GM21360 (cell line): Measurements from ENCODE around the gene LEUTX.
"Not testable (repeated sequence)": the region's sequence is repeated elsewhere in the genome, so short reads cannot be mapped to it uniquely, and the experiment has no call there.

ENCODE experiments used
- ATAC-seq: cut with Tn5 transposase; IDR thresholded peaks from one replicate; pipeline ENCODE4 v1.9.1; 2021; ENCODE audit warnings: mild to moderate bottlenecking, moderate library complexity; ENCODE audit not compliant: unreplicated experiment

The LEUTX gene, protein sequence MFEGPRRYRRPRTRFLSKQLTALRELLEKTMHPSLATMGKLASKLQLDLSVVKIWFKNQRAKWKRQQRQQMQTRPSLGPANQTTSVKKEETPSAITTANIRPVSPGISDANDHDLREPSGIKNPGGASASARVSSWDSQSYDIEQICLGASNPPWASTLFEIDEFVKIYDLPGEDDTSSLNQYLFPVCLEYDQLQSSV

DNA sequence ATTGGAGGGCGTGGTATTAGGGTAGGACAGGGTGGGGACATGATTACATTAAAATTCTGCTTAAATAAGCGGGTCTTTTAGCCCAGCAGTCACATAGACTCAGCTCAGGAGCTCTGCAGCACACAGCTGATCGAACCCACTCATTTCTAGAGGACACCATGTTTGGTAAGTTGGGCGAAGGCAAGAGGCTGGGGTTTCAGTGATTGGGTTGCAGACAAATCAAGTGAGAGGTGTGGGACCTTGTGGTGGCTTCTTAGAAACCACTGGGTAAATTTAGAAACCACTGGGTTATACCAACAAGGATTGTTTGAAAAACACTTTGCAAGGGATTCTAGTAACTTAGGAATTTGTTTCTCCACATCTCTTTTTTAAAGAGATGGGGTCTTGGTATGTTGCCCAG lies at the start of gene LEUTX:
TSS of gene LEUTX (plus strand) at position 92 of the 400 bp plus-strand sequence. CDS start at position 159, 67 bp downstream.
- ATAC-seq, result no peak

DNA sequence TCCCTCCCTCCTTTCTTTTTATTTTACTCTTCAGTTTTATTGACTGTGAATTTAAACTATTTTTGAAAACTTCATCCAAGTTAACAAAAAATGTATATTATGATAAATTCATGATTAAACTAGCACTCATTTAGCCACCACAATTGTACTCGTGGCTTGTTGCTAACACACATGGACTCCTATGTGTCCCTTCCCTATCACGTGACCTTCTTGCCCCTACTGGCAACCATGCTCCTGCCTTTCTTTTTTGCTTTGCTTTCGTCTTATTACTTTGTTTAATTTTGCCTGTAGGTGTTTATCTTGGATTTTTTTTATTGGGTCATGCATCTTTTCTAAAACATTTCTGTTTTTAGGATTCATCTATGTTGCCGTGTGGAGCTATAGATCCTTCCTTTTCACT lies 49.1 kb upstream of the LEUTX start:
- ATAC-seq, result no peak

DNA sequence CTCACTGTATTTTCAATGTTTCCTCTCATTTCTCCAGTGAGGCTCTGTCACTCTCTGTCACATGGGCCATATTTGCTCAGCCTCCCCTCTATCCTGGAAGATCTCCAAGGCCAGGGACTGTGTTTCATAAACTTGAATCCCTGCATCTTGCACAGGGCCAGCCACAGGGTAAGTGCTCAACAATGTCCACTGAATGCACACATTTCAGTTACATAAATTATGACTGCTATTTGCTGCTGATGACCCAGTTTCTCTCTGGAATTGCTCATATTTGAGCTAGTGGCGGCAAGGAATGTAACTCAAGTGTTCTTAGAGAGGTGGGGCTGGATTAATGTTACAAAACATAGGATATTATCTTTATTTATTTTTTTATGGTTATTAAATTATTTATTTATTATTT lies 47.0 kb upstream of the LEUTX start:
- ATAC-seq, result no peak

DNA sequence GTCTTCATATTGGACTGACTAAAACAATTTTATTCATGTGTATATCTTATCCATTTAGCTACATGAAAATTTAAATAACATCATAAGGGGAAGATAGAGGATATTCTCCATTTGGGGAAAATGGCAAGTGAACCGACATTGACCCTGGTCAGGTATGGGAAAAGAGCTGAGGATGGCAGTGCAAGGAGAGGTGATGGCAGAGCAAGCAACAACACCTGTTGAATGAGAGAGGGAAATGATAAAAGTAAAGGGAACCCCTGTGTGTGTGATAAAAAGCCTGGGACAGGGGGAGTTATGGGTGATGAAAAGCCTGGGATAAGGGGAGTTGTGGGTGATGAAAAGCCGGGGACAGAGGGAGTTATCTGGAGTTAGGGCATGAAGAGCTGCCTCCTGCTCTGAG lies 44.8 kb upstream of the LEUTX start:
- ATAC-seq, result no peak

DNA sequence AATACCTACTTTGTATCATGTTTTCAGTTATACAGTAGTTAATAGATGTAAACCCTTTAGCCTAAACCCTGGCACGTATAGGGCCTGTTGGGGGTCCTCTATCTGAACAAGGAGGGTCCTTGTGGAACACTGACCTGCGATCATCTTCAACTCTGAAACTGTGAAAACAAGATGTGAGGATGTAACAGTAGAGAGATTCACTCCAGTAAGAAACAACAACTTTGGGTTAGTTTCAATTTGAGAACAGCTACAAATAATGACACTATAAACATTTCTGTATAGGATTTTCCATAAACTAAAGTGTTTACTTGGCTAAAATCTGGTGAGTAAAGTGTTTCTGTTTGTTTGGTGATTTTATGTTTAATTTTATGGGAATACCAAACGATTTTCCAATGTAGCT lies 43.0 kb upstream of the LEUTX start:
- no peak for ATAC-seq

DNA sequence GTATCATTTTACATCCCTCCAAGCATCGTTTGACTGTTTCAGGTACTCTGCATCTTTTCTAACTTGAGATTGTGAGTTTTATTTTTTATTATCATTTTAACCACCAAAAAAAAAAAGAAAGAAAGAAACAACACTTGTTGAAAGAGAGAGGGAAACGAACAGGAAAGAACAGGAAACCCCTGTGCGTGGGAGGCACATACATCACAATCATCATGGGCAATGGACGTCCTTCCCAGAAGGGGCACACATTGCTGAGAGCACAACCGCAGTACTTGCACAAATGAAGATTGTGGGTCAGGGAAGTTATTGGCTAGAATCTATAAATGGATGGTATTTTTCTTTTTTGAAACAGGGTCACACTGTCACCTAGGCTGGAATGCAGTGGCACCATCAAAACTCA lies 42.6 kb upstream of the LEUTX start:
- ATAC-seq, result no peak

DNA sequence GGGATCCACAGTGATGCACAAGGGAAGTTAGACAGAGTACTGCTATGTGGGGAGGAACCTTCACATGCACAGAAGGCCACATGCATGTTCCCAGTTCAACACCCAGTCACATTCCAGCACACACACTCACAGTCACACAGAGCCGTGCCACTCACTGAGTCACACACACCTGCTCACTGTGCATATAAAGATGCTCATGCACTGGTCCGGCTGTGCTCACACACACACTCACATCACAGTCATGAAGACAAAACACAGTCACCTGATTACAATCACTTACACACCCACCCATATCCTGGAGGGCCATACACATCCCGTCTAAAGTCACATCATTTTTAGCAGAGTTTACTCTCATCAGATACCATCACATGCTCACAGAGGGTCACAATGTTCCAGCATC lies 41.3 kb upstream of the LEUTX start:
- no peak for ATAC-seq

DNA sequence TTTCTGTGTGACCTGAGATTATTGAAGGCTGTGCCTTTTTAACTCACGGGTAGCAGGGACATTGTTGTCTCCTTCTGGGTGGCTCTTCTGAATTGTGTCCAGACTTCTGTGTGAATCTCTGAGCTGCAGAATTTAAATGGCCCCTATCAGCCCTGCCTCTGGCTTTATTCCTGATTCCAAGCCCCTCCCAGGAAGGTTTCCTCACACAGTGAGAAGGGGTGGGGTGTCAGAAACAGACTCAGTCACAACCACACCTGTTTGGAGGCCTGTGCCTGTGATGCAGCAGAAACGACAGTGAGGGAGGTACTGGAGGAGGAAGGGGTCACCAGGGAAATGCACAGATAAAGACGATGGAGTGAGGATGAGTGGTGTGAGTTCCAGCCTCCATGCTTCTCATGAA lies 40.8 kb upstream of the LEUTX start, which contains the start of gene CLC:
TSS of gene CLC (minus strand) at position 139 of the 400 bp plus-strand sequence. CDS start at position 62, 77 bp downstream.
- ATAC-seq, result no peak

DNA sequence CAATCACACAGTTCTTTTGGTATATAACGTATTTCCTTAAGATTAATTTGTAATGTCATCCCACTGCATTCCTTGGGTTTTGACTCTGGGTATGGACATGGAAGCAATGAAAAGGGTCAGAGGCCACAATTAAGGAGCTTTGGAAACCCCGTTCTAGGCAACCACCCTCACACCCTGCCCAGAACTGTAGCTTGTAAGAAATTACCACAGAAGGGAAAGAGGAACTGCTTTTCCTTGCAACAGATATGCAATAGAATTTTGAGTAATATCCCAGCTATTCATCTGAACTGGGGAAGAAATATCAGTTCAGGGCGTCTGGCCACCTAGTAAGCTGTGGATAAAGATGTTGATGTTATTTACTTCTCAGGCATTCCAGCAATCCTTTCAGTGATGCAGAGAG lies 39.8 kb upstream of the LEUTX start:
- ATAC-seq, result no peak

DNA sequence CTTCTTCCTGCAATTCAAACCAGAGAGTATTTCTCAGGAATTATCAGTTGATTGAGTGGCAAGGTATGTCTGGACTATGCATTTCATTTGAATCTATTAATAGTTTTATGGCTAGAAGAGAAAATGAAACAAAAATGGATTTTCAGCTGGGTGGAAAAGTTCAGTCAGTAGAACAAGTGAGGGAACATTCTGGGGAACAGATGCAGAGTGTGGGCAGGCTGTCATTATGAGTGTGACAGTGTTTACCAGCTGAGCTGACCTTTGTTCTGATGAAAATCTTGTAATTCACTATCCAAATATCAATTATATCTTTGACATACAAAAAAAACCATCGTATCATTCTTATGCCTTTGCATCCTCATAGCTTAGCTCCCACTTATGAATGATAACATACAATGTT lies 38.3 kb upstream of the LEUTX start:
- no peak for ATAC-seq

DNA sequence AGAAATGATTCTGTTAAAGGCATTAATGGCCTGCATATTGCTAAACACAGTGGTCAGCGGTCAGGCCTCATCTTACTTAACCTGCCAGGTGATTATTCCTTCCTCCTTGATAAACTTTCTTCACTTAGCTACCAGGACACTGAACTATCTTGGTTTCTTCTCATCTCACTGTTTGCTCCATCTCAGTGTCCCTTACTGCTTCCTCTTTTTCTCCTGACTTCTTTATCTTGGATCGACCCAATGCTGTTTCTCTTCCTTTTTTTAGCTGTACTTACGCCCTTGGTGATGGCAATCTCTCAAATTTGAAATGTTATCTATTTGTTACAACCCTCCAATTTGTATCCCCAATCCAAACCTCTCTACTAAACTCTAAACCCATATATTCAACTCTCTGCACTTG lies 33.0 kb upstream of the LEUTX start:
- no peak for ATAC-seq

DNA sequence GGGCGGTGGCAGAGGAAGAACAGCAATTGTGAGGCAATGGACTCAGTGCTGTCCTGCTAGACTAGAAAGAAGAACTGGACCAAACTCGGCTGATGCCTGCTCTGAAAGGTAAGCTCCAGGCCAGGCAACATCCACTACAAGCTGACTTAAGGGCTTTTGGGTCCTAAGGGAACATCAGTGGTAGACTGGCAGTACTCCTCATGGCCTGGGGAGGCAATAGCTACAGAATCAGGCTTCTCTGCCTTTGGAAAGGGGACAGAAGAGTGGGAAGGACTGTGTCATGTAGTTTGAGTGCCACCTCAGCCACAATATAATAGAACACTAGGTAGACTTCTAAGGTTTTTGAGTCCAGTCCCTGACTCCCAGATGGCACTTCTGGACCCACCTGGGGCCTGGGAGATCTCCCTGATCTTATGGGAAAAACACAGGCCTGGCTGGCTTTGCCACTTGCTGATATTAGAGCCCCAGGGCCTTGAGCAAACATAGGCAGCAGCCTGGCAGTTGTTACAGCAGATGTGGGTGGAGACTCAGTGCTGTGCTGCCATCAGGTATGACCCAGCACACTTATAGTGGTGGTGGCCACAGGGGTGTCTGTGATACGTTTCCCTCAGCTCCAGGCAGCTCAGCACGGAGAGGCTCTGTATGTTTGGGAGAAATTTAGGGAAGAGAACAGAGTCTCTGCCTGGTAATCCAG lies 31.7 kb upstream of the LEUTX start:
- ATAC-seq, result no peak

DNA sequence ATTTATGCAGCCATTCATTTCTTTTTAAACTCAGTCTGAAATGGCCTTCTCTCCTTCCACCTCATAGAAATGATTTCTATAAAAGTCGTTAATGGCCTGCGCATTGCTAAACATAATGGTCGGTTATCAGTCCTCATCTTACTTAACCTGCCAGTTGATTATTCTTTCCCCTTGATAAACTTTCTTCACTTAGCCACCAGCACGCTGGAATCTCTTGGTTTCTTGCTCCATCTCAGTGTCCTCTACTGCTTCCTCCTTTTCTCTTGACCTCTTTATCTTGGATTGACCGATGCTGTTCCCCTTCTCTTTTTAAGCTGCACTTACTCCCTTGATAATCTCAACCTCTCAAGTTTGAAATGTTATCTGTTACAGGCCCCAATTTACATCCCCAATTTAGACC lies 28.7 kb upstream of the LEUTX start:
- no peak for ATAC-seq

DNA sequence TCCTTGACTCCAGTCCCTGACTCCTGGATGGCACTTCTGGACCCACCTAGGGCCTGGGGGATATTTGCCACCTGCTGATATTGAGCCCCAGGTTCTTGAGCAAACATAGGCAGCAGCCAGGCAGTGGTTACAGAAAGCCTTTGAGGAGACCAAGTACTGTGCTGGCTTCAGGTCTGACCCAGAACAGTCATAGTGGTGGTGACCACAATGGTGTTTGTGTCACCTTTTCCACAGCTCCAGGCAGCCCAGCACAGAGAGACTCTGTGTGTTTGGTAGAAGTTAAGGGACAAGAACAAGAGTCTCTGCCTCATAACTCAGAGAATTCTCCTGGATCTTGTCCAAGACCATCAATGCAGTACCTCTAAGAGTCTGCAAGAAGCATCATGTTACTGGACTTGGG lies 26.3 kb upstream of the LEUTX start:
- no peak for ATAC-seq

DNA sequence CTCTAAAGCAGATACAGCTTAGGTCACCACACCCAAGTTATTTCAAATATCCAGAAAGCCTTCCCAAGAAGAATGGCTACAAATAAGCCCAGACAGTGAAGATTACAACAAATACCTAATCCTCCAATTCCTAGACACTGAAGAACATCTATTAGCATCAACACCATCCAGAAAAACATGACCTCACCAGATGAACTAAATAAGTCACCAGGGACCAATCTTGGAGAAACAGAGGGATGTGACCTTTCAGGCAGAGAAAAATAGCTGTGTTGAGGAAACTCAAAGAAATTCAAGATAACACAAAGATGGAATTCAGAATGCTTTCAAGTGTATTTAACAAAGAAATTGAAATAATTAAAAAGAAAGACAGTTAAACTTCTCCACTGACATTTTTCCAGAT lies 25.9 kb upstream of the LEUTX start:
- no peak for ATAC-seq

DNA sequence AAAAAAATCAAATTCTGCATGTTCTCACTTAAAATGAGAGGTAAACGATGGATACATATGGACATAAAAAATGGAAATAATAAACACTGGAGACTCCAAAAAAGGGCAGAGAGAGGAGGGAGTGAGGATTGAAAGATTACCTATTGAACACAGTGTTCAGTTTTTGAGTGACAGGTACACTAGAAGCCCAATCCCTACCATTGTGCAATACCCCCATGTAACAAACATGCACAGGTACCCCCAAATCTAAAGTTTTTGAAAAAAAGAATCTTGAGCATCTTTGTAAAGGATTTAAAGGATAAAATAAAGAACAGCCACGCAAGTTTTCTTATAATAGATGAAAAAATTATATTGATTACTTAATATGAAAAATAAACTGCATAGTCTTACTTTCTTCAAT lies 24.1 kb upstream of the LEUTX start:
- no peak for ATAC-seq

DNA sequence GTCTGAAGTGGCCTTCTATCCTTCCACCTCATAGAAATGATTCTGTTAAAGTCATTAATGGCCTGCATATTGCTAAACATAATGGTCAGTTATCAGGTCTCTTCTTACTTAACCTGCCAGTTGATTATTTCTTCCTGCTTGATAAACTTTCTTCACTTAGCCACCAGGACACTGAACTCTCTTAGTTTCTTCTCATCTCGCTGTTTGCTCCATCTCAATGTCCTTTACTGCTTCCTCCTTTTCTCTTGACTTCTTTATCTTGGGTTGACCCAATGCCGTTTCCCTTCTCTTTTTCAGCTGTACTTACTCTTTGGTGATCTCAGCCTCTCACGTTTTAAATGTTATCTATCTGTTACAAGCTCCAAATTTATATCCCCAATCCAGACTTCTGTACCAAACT lies 23.7 kb upstream of the LEUTX start:
- ATAC-seq, result no peak

DNA sequence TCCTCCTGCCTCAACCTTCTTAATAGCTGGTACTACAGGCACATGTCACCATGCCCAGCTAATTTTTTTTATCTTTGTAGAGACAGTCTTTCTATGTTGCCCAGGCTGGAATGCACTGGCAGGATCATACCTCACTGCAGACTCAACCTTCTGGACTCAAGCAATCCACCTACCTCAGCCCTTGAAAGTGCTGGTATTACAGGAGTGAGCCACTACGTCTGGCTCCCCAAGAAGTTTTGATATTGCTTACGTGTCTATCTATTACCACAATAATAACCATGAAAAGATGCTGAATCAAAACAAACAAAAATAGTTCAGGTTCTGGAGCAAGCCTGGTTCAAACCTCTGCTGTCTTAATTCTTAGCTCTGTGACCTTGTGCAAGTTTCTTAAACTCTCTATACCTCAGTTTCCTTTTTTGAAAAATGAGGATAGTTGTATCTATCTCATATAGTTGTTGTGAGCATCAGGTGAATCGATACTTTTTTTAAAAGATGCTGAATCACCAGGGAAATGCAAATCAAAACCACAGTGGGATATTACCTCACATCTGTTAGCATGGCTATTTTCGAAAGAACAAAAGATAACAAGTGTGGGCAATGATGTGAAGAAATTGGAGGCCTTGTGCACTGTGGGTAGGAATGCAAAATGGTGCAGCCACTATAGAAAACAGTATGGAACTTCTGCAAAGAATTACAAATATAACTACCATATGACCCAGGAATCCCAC lies 19.0 kb upstream of the LEUTX start:
- no peak for ATAC-seq

DNA sequence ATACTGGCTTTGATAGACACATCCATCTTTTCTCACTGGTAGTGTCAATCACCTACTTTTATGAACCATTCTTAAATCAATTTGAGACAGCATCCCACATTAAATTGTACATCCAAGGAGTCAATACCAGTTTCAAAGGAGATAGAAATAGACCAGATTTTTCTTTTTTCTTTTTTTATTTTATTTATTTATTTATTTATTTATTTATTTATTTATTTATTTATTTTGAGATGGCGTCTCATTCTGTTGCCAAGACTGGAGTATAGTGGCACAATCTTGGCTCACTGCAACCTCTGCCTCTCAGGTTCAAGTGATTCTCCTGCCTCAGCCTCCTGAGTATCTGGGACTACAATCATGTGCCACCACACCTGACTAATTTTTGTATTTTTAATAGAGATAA lies 16.8 kb upstream of the LEUTX start:
- ATAC-seq, result not testable (repeated sequence)

DNA sequence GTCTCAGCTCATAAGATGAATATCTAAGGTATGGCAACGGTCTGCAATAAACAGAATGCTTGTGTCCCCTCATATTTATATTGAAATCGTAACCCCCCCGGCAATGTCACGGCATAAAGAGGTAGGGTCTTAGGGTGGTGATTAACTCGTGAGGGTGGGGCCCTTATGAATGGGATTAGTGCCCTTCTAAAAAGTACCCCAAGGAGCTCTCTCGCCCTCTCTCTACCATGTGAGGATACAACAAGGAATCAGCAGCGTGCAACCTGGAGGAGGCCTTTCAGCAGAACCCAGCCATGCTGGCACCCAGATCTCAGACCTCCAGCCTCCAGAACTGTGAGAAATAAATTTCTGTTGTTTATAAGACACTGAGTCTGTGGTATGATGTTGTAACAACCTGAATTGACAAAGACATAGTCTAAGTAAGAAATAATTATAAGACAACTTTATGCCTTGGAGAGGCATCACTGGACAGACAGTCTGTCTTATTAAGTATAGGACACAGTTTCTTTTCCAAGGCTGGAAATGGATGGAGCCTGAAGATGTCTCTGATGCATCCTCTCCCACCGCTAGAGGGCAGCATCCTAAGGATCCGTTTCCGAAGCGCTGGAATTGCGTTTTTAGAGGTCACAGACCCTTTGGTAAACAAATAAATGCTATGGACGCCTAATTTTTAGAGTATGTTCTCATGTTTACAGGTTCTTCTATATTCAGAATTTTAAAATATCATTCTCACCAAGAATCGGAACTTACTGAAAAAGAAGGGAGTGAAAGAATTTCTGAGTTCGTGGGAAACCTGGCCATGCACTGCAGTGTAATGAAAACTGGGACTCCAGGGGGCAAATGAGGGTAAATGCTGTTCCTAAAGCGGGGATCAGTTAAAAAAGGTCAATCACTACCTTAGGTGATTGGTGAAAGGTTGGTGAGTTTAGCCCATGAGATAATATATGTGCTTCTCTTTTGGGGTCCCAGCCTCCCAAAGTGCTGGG lies 13.3 kb upstream of the LEUTX start:
- ATAC-seq, result no peak

DNA sequence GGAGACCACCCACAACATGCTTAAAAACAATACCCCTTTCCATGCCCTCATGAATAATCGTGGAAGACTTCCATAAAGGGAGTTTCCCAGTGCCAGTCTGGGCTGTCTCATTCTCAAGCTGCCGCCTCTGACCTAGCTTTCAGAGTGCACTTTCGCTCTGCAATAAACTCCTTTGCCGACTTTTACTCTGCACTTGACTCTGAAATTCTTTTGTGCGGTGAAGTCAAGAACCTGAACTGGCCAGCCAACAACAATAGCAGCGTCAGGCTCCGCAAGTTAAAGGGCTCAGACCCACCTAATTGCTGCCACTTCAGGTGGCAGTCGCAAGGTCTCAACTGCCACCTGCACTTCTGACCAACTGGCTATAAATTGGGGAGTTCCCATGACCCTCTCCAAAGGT lies 10.3 kb upstream of the LEUTX start:
- no peak for ATAC-seq
